ENCODE data around the gene FAM168A. TPM values are rescaled to one million over a fixed set of nuclear protein-coding genes. Genes with fewer than 3 reads are reported as not detected.

Gene FAM168A
- total RNA-seq, 1 experiment from 2014 or later: 62.8 TPM

DNA sequence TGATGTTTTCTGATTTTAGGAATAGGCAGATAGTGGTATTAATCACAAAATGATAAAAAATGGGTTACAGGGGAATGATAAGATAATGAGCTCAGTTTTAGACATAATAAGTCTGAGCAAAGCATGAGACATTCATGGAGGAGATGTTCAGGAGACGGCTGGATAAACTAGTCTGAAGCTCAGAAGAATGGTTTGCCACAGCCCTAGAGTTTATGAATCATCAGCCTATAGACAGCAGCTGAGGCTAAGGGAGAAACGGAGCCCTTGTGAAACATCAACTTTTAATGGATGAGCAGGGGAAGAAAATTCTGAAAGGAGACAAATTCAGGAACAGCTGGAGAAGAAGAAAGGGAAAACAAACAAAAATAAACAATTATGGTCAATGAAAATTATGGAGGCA, 134.6 kb downstream of the FAM168A start:
- ChIA-PET CTCF (interaction anchor here (1.0 kb wide), 1 partner anchor 112 kb away, joined by 3 read pairs; no protein-coding TSS in a partner anchor), POLR2A (interaction anchor here (0.7 kb wide), 1 partner anchor 1593 kb away, joined by 17 read pairs; no protein-coding TSS in a partner anchor)
- TF ChIP-seq, protein P1, sequence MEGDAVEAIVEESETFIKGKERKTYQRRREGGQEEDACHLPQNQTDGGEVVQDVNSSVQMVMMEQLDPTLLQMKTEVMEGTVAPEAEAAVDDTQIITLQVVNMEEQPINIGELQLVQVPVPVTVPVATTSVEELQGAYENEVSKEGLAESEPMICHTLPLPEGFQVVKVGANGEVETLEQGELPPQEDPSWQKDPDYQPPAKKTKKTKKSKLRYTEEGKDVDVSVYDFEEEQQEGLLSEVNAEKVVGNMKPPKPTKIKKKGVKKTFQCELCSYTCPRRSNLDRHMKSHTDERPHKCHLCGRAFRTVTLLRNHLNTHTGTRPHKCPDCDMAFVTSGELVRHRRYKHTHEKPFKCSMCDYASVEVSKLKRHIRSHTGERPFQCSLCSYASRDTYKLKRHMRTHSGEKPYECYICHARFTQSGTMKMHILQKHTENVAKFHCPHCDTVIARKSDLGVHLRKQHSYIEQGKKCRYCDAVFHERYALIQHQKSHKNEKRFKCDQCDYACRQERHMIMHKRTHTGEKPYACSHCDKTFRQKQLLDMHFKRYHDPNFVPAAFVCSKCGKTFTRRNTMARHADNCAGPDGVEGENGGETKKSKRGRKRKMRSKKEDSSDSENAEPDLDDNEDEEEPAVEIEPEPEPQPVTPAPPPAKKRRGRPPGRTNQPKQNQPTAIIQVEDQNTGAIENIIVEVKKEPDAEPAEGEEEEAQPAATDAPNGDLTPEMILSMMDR (IDR thresholded peaks at IDR 0.05): no peak
- TF ChIP-seq TCF7L2 (IDR thresholded peaks at IDR 0.05; ENCODE audit: low read depth, low read length) (no peak), SIN3A (IDR thresholded peaks at IDR 0.05; ENCODE audit: borderline replicate concordance, insufficient read depth, low read depth, low read length) (no peak), POLR2AphosphoS5 (IDR thresholded peaks at IDR 0.05; ENCODE audit: low read depth, low read length) (no peak)
- TF ChIP-seq, protein P2, sequence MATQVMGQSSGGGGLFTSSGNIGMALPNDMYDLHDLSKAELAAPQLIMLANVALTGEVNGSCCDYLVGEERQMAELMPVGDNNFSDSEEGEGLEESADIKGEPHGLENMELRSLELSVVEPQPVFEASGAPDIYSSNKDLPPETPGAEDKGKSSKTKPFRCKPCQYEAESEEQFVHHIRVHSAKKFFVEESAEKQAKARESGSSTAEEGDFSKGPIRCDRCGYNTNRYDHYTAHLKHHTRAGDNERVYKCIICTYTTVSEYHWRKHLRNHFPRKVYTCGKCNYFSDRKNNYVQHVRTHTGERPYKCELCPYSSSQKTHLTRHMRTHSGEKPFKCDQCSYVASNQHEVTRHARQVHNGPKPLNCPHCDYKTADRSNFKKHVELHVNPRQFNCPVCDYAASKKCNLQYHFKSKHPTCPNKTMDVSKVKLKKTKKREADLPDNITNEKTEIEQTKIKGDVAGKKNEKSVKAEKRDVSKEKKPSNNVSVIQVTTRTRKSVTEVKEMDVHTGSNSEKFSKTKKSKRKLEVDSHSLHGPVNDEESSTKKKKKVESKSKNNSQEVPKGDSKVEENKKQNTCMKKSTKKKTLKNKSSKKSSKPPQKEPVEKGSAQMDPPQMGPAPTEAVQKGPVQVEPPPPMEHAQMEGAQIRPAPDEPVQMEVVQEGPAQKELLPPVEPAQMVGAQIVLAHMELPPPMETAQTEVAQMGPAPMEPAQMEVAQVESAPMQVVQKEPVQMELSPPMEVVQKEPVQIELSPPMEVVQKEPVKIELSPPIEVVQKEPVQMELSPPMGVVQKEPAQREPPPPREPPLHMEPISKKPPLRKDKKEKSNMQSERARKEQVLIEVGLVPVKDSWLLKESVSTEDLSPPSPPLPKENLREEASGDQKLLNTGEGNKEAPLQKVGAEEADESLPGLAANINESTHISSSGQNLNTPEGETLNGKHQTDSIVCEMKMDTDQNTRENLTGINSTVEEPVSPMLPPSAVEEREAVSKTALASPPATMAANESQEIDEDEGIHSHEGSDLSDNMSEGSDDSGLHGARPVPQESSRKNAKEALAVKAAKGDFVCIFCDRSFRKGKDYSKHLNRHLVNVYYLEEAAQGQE (IDR thresholded peaks at IDR 0.05; ENCODE audit: insufficient read depth in 1 of 2, low read depth in 2 of 2, low read length in 1 of 2): no peak
- no peaks in the 10 kb centered on the region for H3K9me3 ChIP-seq (ENCODE audit: control insufficient read depth, insufficient read depth, low read depth, low read length)
- in situ Hi-C loops (cut with HindIII; ENCODE audit: low pct_unique_long_range_greater_than_20kb, low sequenced_read_pairs): no loop called here
- ATAC-seq: no peak
- intact Hi-C loops (cut with micrococcal nuclease; ENCODE audit: unreplicated experiment): no loop called here
- DNase-seq (ENCODE audit: low read depth, low spot score): no peak
- no peak overlapping the region for H3K27ac ChIP-seq (ENCODE audit: low read length)
- TSS peak; percentile 25 for BruUV-seq (replicated peaks)
- H3K4me3 ChIP-seq (ENCODE audit: low read depth in 2 of 2, low read length in 2 of 2): no peak overlapping the region
- no peaks in the 10 kb centered on the region for H3K27me3 ChIP-seq (ENCODE audit: control insufficient read depth, insufficient read depth, low read length)
- H3K36me3 ChIP-seq (ENCODE audit: control insufficient read depth, insufficient read depth, low read length): no peaks in the 10 kb centered on the region
- H3K4me1 ChIP-seq (ENCODE audit: control insufficient read depth, insufficient read depth, low read length): no peaks in the 10 kb centered on the region

DNA sequence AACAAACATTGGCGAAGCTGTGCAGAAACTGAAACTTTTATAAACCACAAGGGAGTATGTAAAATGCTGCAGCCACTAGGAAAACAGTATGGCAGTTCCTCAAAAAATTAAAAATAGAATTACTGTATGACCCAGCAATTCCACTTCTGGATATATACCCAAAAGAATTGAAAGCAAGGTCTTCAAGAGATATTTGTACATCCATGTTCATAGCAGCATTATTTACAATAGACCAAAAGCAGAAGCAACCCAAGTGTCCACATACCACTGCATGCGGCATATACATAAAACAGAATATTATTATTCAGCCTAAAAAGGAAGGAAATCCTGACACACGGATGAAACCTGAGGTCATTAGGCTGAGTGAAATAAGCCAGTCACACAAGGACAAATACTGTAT, 135.9 kb downstream of the FAM168A start:
- ATAC-seq (no peak), DNase-seq (ENCODE audit: low read depth, low spot score) (no peak)
- TF ChIP-seq, protein P1 (IDR thresholded peaks at IDR 0.05): no peak
- no peak for TF ChIP-seq POLR2AphosphoS5 (IDR thresholded peaks at IDR 0.05; ENCODE audit: low read depth, low read length)
- TF ChIP-seq TCF7L2 (IDR thresholded peaks at IDR 0.05; ENCODE audit: low read depth, low read length): no peak
- TF ChIP-seq, protein P2 (IDR thresholded peaks at IDR 0.05; ENCODE audit: insufficient read depth in 1 of 2, low read depth in 2 of 2, low read length in 1 of 2): no peak
- no peak for TF ChIP-seq SIN3A (IDR thresholded peaks at IDR 0.05; ENCODE audit: borderline replicate concordance, insufficient read depth, low read depth, low read length)
- Histone ChIP-seq H3K9me3 (ENCODE audit: control insufficient read depth, insufficient read depth, low read depth, low read length) (no peaks in the 10 kb centered on the region), H3K27ac (ENCODE audit: low read length) (no peak overlapping the region), H3K4me1 (ENCODE audit: control insufficient read depth, insufficient read depth, low read length) (no peaks in the 10 kb centered on the region), H3K4me3 (ENCODE audit: low read depth in 2 of 2, low read length in 2 of 2) (no peak overlapping the region), H3K27me3 (ENCODE audit: control insufficient read depth, insufficient read depth, low read length) (no peaks in the 10 kb centered on the region), H3K36me3 (ENCODE audit: control insufficient read depth, insufficient read depth, low read length) (no peaks in the 10 kb centered on the region)
- intact Hi-C loops (cut with micrococcal nuclease; ENCODE audit: unreplicated experiment): no loop called here
- no TSS peak for BruUV-seq (replicated peaks)
- POLR2A ChIA-PET: no interaction called here
- in situ Hi-C loops (cut with HindIII; ENCODE audit: low pct_unique_long_range_greater_than_20kb, low sequenced_read_pairs): no loop called here
- CTCF ChIA-PET: no interaction called here
